Measurements from ENCODE around the gene CFAP57.
"Not testable (repeated sequence)": the region's sequence is repeated elsewhere in the genome, so short reads cannot be mapped to it uniquely, and the experiment has no call there.

The CFAP57 gene
- 0 reads per million in 2 donors for total RNA-seq

- DNase-seq, result peak; percentile 70 to 95 (median 88)
Observed at GRCh38 chr1:43171876-43172526, at the start of gene CFAP57, which contains the start of gene EBNA1BP2. CFAP57 (plus strand) TSS chr1:43172330; CDS start chr1:43172754, 424 bp downstream. EBNA1BP2 (minus strand) TSS chr1:43172290; CDS start chr1:43172118, 172 bp downstream.

GRCh38 chr1:43123031-43123430 is 49.1 kb upstream of the CFAP57 start:
- no peak for DNase-seq

GRCh38 chr1:43128816-43129215 is 43.3 kb upstream of the CFAP57 start:
- DNase-seq, result no peak

- no peak for DNase-seq
Observed at GRCh38 chr1:43129426-43129825, 42.7 kb upstream of the CFAP57 start.

GRCh38 chr1:43134068-43134467 is 38.1 kb upstream of the CFAP57 start:
- no peak for DNase-seq

GRCh38 chr1:43134640-43135039 is 37.5 kb upstream of the CFAP57 start:
- no peak for DNase-seq

GRCh38 chr1:43135857-43136781 is 36.0 kb upstream of the CFAP57 start:
- no peak for DNase-seq

GRCh38 chr1:43137445-43138052 is 34.6 kb upstream of the CFAP57 start:
- DNase-seq, result no peak

GRCh38 chr1:43139295-43139694 is 32.8 kb upstream of the CFAP57 start:
- DNase-seq, result not testable (repeated sequence)

- DNase-seq, result no peak
Observed at GRCh38 chr1:43140010-43140409, 32.1 kb upstream of the CFAP57 start.

GRCh38 chr1:43140583-43140982 is 31.5 kb upstream of the CFAP57 start:
- no peak for DNase-seq

GRCh38 chr1:43143441-43143888 is 28.7 kb upstream of the CFAP57 start:
- DNase-seq, result peak in 1 of 5 experiments; percentile 5

GRCh38 chr1:43144237-43144636 is 27.9 kb upstream of the CFAP57 start:
- DNase-seq, result no peak

- peak in 3 of 5 experiments; percentile 1 to 38 (median 6) for DNase-seq
Observed at GRCh38 chr1:43147625-43148327, 24.4 kb upstream of the CFAP57 start.

- DNase-seq, result no peak
Observed at GRCh38 chr1:43149889-43150288, 22.2 kb upstream of the CFAP57 start.

GRCh38 chr1:43152866-43153265 is 19.3 kb upstream of the CFAP57 start:
- no peak for DNase-seq

GRCh38 chr1:43153443-43153842 is 18.7 kb upstream of the CFAP57 start:
- DNase-seq, result no peak

GRCh38 chr1:43156026-43156425 is 16.1 kb upstream of the CFAP57 start:
- no peak for DNase-seq

GRCh38 chr1:43165162-43165561 is 7.0 kb upstream of the CFAP57 start:
- no peak for DNase-seq

GRCh38 chr1:43165765-43166164 is 6.4 kb upstream of the CFAP57 start:
- DNase-seq, result no peak

- DNase-seq, result no peak
Observed at GRCh38 chr1:43171312-43171875, 736 bp upstream of the CFAP57 start.

GRCh38 chr1:43172527-43172972 is 420 bp downstream of the CFAP57 start:
- peak in 4 of 5 experiments; percentile 73 to 91 (median 80) for DNase-seq

Data from T-helper 2 cell (primary cell).